Activated CD8-positive, alpha-beta T cell treated with anti-CD3 and anti-CD28 coated beads, Interleukin-2, amount 10 ng/mL, durations not matched to agents 7 days and 5 days (primary cell): Measurements from ENCODE around the gene MAEA. TPM values are rescaled to one million over a fixed set of nuclear protein-coding genes. Genes with fewer than 3 reads are reported as not detected.

Source experiments
- ATAC-seq: fragments of 150-1000 bp; cut with Tn5 transposase; one replicate; pipeline ENCODE4 v1.10.0; 2021; ENCODE audit warnings: moderate library complexity
- CTCF ChIA-PET: fragments of 350-600 bp; sonication (Branson Sonifier 250); formaldehyde crosslinking; loops from one replicate; lab custom pipeline; 2021; ENCODE audit warnings: antibody characterized with exemption; lab: Charles Lee
- POLR2A ChIA-PET: fragments of 350-600 bp; sonication (Branson Sonifier 250); formaldehyde crosslinking; loops from one replicate; lab custom pipeline; 2021; ENCODE audit warnings: antibody characterized with exemption; lab: Charles Lee
- DNase-seq: peaks from one replicate; pipeline ENCODE4 v3.0.0-alpha.2; 2020
- H3K27ac Mint-ChIP-seq: one replicate; pipeline ENCODE4 v1.8.0; 2021; ENCODE audit warnings: mild to moderate bottlenecking, mixed read lengths
- H3K27me3 Mint-ChIP-seq: one replicate; pipeline ENCODE4 v1.8.0; 2021; ENCODE audit warnings: low read depth, mixed read lengths
- H3K36me3 Mint-ChIP-seq: one replicate; pipeline ENCODE4 v1.8.0; 2021; ENCODE audit warnings: low read depth, mixed read lengths
- H3K4me1 Mint-ChIP-seq: one replicate; pipeline ENCODE4 v1.8.0; 2021; ENCODE audit warnings: low read depth, mixed read lengths
- H3K4me3 Mint-ChIP-seq: one replicate; pipeline ENCODE4 v1.8.0; 2021; ENCODE audit warnings: mild to moderate bottlenecking, mixed read lengths
- H3K9me3 Mint-ChIP-seq: one replicate; pipeline ENCODE4 v1.8.0; 2022; ENCODE audit warnings: mixed read lengths; ENCODE audit not compliant: insufficient read depth
- total RNA-seq, 2 experiments: library from RNA; stranded (reverse); gene quantifications; one replicate each; pipeline ENCODE4 v1.2.3, GENCODE V29; 2021

Gene MAEA
- total RNA-seq, 2 experiments from 2014 or later, result 60.3 to 65.1 TPM

DNA sequence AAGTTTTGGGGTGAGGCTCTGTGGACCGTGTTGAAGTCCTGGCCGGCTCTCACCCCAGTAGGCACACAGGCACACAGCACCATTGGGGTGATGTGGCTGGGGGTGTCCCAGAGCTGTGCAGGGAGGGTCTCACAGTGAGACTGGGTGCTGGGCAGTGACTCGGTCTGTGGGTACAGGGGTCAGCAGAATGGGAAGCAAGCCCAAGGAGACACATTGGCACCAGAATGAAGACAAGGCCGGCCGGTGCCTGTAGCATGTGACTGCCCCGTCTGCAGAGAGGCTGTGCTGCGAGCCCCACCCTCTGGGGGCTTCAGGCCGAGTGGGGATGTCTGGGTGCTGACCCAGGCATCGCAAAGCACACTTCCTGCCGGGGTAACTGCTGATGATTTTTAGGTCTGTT, 5.2 kb downstream of the MAEA start:
- ChIA-PET POLR2A (no interaction called here), CTCF (no interaction called here)
- Mint-ChIP-seq H3K27ac (peak overlapping the region; percentile 26), H3K4me1 (peaks cover 47% of the 10 kb centered on the region), H3K4me3 (no peak overlapping the region), H3K9me3 (no peaks in the 10 kb centered on the region), H3K27me3 (no peaks in the 10 kb centered on the region), H3K36me3 (peaks cover 37% of the 10 kb centered on the region)
- DNase-seq, result no peak
- ATAC-seq, result no peak

- CTCF ChIA-PET, result no interaction called here
- Mint-ChIP-seq H3K36me3 (peaks cover 38% of the 10 kb centered on the region), H3K4me3 (no peak overlapping the region), H3K27ac (peak overlapping the region; percentile 26), H3K4me1 (peaks cover 47% of the 10 kb centered on the region), H3K9me3 (no peaks in the 10 kb centered on the region), H3K27me3 (no peaks in the 10 kb centered on the region)
- ATAC-seq (no peak), DNase-seq (no peak)
- POLR2A ChIA-PET, result no interaction called here
Measured at GRCh38 chr4:1295405-1296055, 5.8 kb downstream of the MAEA start.

DNA sequence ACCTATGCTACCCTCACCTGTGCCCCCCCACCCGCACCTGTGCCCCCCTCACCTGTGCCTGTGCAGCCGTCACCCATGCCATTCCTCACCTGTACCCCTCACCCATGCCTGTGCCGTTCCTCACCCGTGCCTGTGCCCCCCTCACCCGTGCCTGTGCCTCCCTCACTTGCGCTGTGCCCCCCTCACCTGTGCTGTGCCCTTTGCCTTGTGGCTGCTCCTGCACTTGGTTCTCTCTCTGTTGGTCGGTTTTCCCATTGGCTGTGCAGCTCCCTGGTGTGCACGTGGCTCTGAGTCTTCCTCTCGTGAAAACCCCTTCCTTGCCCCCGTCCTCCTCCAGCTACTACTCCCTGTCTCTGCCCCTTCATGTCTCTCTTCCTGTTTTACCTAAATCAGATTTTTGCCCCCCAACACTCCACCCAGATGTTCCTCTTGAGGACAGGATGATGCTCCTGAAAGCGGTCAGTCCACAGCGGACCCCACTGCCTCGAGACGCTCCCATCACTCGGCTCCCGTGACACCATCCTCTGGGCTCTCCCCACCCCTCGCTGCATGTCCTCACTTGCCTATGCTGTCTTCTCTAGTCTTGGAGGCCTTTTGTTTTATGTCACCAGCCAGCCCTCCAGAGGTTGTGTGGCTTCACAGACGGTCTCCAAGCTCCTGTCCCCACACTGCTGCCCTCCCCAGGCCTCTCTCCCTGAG, 6.8 kb downstream of the MAEA start:
- H3K4me1 Mint-ChIP-seq, result peaks cover 38% of the 10 kb centered on the region
- H3K27ac Mint-ChIP-seq, result peak overlapping the region; percentile 35
- DNase-seq (no peak), ATAC-seq (no peak)
- H3K4me3 Mint-ChIP-seq, result no peak overlapping the region
- H3K9me3 Mint-ChIP-seq, result no peaks in the 10 kb centered on the region
- ChIA-PET POLR2A (interaction anchor here (0.7 kb wide), 1 partner anchor 22 kb away, joined by 3 read pairs; no protein-coding TSS in a partner anchor), CTCF (interaction anchor here (1.0 kb wide), 1 partner anchor 10 kb away, joined by 3 read pairs; no protein-coding TSS in a partner anchor)
- no peaks in the 10 kb centered on the region for H3K27me3 Mint-ChIP-seq
- H3K36me3 Mint-ChIP-seq, result peaks cover 45% of the 10 kb centered on the region

DNA sequence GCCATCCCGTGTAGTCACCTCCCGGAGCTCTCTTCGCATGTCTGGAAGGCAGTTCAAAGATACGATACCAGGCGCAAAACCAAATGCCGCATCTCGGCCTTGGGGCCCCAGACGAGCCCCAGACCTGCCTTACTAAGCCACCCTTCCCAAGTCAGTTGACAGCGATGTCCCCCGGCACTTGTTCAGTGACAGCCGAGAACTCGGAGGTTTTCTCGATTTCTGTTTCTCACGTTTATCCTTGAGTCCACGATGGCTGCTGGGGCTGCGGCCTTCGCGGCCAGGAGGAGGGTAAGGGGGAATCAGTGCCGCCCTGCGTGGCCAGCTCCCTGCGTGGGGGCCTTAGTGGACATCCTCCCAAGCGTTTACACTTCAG, 7.3 kb downstream of the MAEA start:
- Mint-ChIP-seq H3K4me1 (peaks cover 32% of the 10 kb centered on the region), H3K27me3 (no peaks in the 10 kb centered on the region), H3K27ac (peak overlapping the region; percentile 35), H3K9me3 (no peaks in the 10 kb centered on the region), H3K36me3 (peaks cover 45% of the 10 kb centered on the region), H3K4me3 (no peak overlapping the region)
- no peak for DNase-seq
- ATAC-seq, result no peak
- ChIA-PET CTCF (interaction anchor here (1.0 kb wide), 1 partner anchor 9 kb away, joined by 3 read pairs; no protein-coding TSS in a partner anchor), POLR2A (no interaction called here)

GRCh38 chr4:1297456-1298325, 8.0 kb downstream of the MAEA start:
- H3K36me3 Mint-ChIP-seq, result peaks cover 44% of the 10 kb centered on the region
- no peak overlapping the region for H3K4me3 Mint-ChIP-seq

GRCh38 chr4:1298461-1298860, 8.8 kb downstream of the MAEA start:
- H3K27ac Mint-ChIP-seq, result no peak overlapping the region
- H3K27me3 Mint-ChIP-seq, result no peaks in the 10 kb centered on the region
- H3K36me3 Mint-ChIP-seq, result peaks cover 47% of the 10 kb centered on the region
- no peak for DNase-seq
- no peak for ATAC-seq
- POLR2A ChIA-PET, result no interaction called here
- no peaks in the 10 kb centered on the region for H3K9me3 Mint-ChIP-seq
- CTCF ChIA-PET, result interaction anchor here (2.2 kb wide), 1 partner anchor 167 kb away, joined by 5 read pairs; no protein-coding TSS in a partner anchor
- no peak overlapping the region for H3K4me3 Mint-ChIP-seq
- H3K4me1 Mint-ChIP-seq, result peaks cover 25% of the 10 kb centered on the region

More at GRCh38 chr4:1297456-1298325, 8.0 kb downstream of the MAEA start:
- no peak for ATAC-seq
- peak overlapping the region; percentile 55 for H3K27ac Mint-ChIP-seq
- POLR2A ChIA-PET, result no interaction called here
- no peaks in the 10 kb centered on the region for H3K27me3 Mint-ChIP-seq
- no peak for DNase-seq
- CTCF ChIA-PET, result interaction anchor here (1.0 kb wide), 1 partner anchor 9 kb away, joined by 3 read pairs; no protein-coding TSS in a partner anchor
- peaks cover 26% of the 10 kb centered on the region for H3K4me1 Mint-ChIP-seq
- H3K9me3 Mint-ChIP-seq, result no peaks in the 10 kb centered on the region

GRCh38 chr4:1299301-1299860, 9.7 kb downstream of the MAEA start:
- Mint-ChIP-seq H3K4me3 (no peak overlapping the region), H3K36me3 (peaks cover 50% of the 10 kb centered on the region), H3K9me3 (no peaks in the 10 kb centered on the region), H3K4me1 (peaks cover 20% of the 10 kb centered on the region), H3K27ac (no peak overlapping the region), H3K27me3 (no peaks in the 10 kb centered on the region)
- DNase-seq (no peak), ATAC-seq (no peak)
- ChIA-PET CTCF (interaction anchor here (2.2 kb wide), 1 partner anchor 168 kb away, joined by 5 read pairs; no protein-coding TSS in a partner anchor), POLR2A (no interaction called here)

DNA sequence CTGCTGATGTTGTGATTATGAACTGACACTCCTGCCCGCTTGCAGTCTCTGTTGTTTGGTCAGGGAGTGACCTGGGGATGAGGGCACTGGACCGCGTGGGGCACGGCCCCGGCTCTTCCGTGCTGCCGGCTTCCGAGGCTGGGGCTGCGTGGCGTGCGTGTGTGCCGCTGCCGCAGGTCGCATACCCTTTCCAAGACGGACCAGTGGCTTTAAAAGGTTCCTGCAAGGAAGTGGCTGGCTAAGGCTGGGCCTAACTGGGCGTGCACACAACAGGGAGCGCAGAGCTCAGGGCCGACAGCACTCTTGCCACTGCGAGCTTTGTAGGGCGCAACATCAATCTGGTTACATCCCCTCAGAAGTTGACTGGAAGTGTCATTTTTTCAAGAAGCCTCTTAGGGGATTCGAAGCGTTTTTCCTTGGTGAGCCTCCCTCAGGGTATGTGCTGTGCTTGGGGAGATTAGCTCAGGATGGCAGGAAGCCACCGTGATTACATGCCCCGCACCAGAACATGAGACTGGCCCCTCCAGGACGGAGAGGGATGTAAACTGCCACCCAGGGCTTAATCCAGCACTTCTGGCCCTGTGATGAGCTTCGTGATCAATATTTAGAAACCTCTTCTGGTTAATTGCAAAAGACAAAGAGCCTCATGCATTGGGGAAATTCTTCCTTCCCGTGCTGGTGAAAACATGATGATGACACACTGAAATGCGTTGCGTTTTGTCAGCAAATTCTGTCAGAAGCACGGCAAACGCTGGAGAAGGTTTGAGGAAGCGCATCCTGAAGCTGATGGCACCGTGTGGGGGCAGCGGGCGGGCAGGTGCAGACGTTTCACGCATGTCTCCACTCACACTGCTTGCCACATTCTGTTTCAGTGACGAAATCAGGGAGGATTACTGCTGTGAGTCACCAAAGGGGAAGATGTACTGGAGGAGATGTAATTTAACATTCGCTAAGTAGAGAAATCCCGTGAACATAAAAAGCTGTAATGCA, 11.1 kb downstream of the MAEA start:
- Mint-ChIP-seq H3K27ac (no peak overlapping the region), H3K4me1 (peaks cover 25% of the 10 kb centered on the region), H3K36me3 (peaks cover 54% of the 10 kb centered on the region), H3K27me3 (no peaks in the 10 kb centered on the region), H3K9me3 (no peaks in the 10 kb centered on the region), H3K4me3 (no peak overlapping the region)
- CTCF ChIA-PET, result interaction anchor here (1.6 to 2.2 kb wide), 2 partner anchors 10 to 170 kb away, joined by 3 to 5 read pairs; no protein-coding TSS in a partner anchor
- no peak for ATAC-seq
- POLR2A ChIA-PET, result interaction anchor here (2.0 kb wide), 1 partner anchor 11 kb away, joined by 11 read pairs; the partner anchor contains the start of gene MAEA
- no peak for DNase-seq

DNA sequence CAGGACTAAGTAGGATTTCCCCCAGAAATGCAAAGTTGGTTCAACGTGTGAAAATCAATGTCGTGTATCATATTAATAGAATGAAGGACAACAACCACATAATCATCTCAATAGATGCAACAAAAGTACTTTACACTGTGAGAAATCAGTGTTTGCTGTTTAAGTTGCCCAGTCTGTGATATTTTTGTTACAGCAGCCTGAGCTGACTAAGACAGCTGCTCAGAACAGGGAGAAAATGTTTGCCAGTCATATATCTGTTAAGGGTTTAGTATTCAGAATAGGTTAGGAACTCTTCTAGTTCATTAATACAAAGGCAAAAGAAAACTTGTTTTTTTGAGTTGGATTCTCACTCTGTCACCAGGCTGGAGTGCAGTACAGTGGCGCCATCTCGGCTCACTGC, 12.5 kb downstream of the MAEA start:
- ChIA-PET CTCF (no interaction called here), POLR2A (no interaction called here)
- H3K27ac Mint-ChIP-seq, result no peak overlapping the region

DNA sequence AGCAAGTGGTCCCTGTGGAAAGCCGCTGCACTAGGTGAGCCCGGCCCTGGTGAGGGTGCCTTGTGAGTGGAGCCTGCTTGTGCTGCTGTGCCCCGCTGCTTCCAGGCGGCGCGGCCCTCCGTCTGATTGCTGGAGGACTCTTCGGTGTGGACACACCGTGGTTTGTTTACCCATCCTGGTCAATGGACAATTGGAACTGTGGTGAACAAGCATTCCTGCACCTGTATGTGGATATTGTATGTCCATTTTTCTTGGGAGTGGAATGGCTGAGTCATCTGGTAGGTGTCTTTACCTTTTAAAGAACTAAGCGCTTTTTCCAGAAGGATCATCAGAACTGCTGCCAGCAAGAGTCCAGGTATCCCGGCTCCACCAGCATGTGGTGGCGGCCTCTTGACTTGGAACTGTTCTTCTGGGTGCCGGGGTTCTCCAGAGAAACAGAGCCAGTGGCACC, 15.6 kb downstream of the MAEA start:
- ATAC-seq, result no peak
- DNase-seq, result no peak
- peaks cover 43% of the 10 kb centered on the region for H3K36me3 Mint-ChIP-seq
- H3K4me1 Mint-ChIP-seq, result peaks cover 48% of the 10 kb centered on the region
- CTCF ChIA-PET, result no interaction called here
- no peaks in the 10 kb centered on the region for H3K9me3 Mint-ChIP-seq
- H3K27ac Mint-ChIP-seq, result peak overlapping the region; percentile 60
- POLR2A ChIA-PET, result interaction anchor here (1.5 kb wide), 1 partner anchor 41 kb away, joined by 6 read pairs; the partner anchor contains the start of gene UVSSA
- no peaks in the 10 kb centered on the region for H3K27me3 Mint-ChIP-seq
- no peak overlapping the region for H3K4me3 Mint-ChIP-seq

More for the DNA sequence above, 12.5 kb downstream of the MAEA start:
- DNase-seq, result no peak
- Mint-ChIP-seq H3K27me3 (no peaks in the 10 kb centered on the region), H3K4me1 (peaks cover 31% of the 10 kb centered on the region), H3K9me3 (no peaks in the 10 kb centered on the region), H3K36me3 (peaks cover 57% of the 10 kb centered on the region), H3K4me3 (no peak overlapping the region)
- no peak for ATAC-seq
